ENCODE data around the gene BBIP1.
A peak's percentile ranks its signal among the peaks of the same experiment; 100 is the strongest.

Gene BBIP1

DNA sequence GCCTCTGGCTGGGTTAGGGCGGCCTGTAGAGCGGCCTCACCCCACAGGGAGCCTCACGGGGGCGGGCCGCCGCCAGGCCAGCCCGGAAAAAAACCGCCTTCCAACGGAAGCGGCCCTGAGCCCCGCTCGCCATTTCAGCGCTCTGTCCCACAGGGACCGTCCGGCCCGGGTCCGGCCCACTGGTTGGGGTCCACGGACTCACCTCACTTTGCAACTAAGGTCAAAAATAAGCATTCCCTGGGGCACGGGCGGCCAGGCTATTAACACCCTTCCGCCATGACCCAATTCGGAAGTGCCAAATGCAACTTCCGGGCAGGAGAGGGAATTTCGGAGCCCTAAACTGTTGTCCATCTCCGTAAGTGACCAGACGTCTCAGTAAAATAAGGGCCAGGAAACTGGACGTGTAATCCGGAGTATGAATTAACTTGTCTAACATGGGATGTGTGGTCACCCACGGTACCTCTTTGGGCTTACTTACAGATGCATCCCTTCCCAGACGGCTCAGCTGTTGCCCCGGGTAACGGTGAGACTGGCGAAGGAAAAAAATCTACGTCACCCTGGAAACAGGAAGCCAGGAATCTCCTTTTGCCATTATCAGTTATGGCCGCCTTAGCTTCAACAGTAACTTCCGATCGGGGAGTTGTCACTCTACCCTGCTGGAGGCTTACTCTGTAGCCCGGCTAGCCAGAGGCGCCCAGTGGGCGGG lies at the start of gene BBIP1:
BBIP1 (minus strand) TSS at position 538 of the 706 bp plus-strand sequence. CDS start 1,023 bp downstream, outside the sequence.
- Histone ChIP-seq H3K9me3 (ENCODE audit: insufficient read depth, low read length) (no peaks in the 10 kb centered on the region), H3K79me2 (ENCODE audit: insufficient read depth, low read length) (peaks cover 37% of the 10 kb centered on the region), H2AFZ (ENCODE audit: low read depth, low read length, severe bottlenecking) (peak within 1 kb of the TSS; percentile 93), H4K20me1 (ENCODE audit: low read depth, low read length) (peaks cover 28% of the 10 kb centered on the region), H3F3A (ENCODE audit: insufficient read depth) (peaks cover 29% of the 10 kb centered on the region), H3K9ac (ENCODE audit: low read length) (peak within 1 kb of the TSS; percentile 86), H3K4me3 (ENCODE audit: insufficient read depth, low read length, poor library complexity, severe bottlenecking) (peak within 1 kb of the TSS; percentile 74), H3K4me2 (ENCODE audit: low read depth, low read length, poor library complexity, severe bottlenecking) (peak within 1 kb of the TSS; percentile 97), H3K9me2 (replicated peaks; ENCODE audit: insufficient read depth, low read length) (no peaks in the 10 kb centered on the region), H3K36me3 (ENCODE audit: low read length) (peaks cover 13% of the 10 kb centered on the region), H3K27me3 (ENCODE audit: low read length) (no peaks in the 10 kb centered on the region), H3K27ac (ENCODE audit: low read depth, low read length) (peak within 1 kb of the TSS; percentile 91)
- TF ChIP-seq, protein P1, sequence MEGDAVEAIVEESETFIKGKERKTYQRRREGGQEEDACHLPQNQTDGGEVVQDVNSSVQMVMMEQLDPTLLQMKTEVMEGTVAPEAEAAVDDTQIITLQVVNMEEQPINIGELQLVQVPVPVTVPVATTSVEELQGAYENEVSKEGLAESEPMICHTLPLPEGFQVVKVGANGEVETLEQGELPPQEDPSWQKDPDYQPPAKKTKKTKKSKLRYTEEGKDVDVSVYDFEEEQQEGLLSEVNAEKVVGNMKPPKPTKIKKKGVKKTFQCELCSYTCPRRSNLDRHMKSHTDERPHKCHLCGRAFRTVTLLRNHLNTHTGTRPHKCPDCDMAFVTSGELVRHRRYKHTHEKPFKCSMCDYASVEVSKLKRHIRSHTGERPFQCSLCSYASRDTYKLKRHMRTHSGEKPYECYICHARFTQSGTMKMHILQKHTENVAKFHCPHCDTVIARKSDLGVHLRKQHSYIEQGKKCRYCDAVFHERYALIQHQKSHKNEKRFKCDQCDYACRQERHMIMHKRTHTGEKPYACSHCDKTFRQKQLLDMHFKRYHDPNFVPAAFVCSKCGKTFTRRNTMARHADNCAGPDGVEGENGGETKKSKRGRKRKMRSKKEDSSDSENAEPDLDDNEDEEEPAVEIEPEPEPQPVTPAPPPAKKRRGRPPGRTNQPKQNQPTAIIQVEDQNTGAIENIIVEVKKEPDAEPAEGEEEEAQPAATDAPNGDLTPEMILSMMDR (IDR thresholded peaks at IDR 0.05; ENCODE audit: insufficient read depth, low read length, poor library complexity, severe bottlenecking), result no peak
- TF ChIP-seq EZH2phosphoT487 (conservative IDR thresholded peaks at IDR 0.05; ENCODE audit: low read length), result no peak

GRCh38 chr10:110967645-110968044 lies 48.7 kb upstream of the BBIP1 start:
- H3K27ac ChIP-seq (ENCODE audit: low read depth, low read length), result no peak overlapping the region
- no peaks in the 10 kb centered on the region for H3K9me2 ChIP-seq (replicated peaks; ENCODE audit: insufficient read depth, low read length)
- H3K36me3 ChIP-seq (ENCODE audit: low read length), result peaks cover 36% of the 10 kb centered on the region; the same call in 1 of the 2 replicates
- no peak overlapping the region for H2AFZ ChIP-seq (ENCODE audit: low read depth, low read length, severe bottlenecking)
- H3K9me3 ChIP-seq (ENCODE audit: insufficient read depth, low read length), result no peaks in the 10 kb centered on the region
- H3K79me2 ChIP-seq (ENCODE audit: insufficient read depth, low read length), result peaks cover 97% of the 10 kb centered on the region
- TF ChIP-seq EZH2phosphoT487 (conservative IDR thresholded peaks at IDR 0.05; ENCODE audit: low read length), result no peak
- TF ChIP-seq, protein P1 (IDR thresholded peaks at IDR 0.05; ENCODE audit: insufficient read depth, low read length, poor library complexity, severe bottlenecking), result no peak
- peaks cover 58% of the 10 kb centered on the region for H4K20me1 ChIP-seq (ENCODE audit: low read depth, low read length)
- H3K4me2 ChIP-seq (ENCODE audit: low read depth, low read length, poor library complexity, severe bottlenecking), result no peak overlapping the region
- no peaks in the 10 kb centered on the region for H3K27me3 ChIP-seq (ENCODE audit: low read length)
- H3K9ac ChIP-seq (ENCODE audit: low read length), result no peak overlapping the region
- peaks cover 25% of the 10 kb centered on the region; the same call in 1 of the 2 replicates for H3F3A ChIP-seq (ENCODE audit: insufficient read depth)
- no peak overlapping the region for H3K4me3 ChIP-seq (ENCODE audit: insufficient read depth, low read length, poor library complexity, severe bottlenecking)

- TF ChIP-seq, protein P1 (IDR thresholded peaks at IDR 0.05; ENCODE audit: insufficient read depth, low read length, poor library complexity, severe bottlenecking), result no peak
- no peak for TF ChIP-seq EZH2phosphoT487 (conservative IDR thresholded peaks at IDR 0.05; ENCODE audit: low read length)
- Histone ChIP-seq H3K9me2 (replicated peaks; ENCODE audit: insufficient read depth, low read length) (no peaks in the 10 kb centered on the region), H3K9me3 (ENCODE audit: insufficient read depth, low read length) (no peaks in the 10 kb centered on the region), H3F3A (ENCODE audit: insufficient read depth) (peaks cover 25% of the 10 kb centered on the region; the same call in 1 of the 2 replicates), H2AFZ (ENCODE audit: low read depth, low read length, severe bottlenecking) (no peak overlapping the region), H3K27me3 (ENCODE audit: low read length) (no peaks in the 10 kb centered on the region), H3K36me3 (ENCODE audit: low read length) (peaks cover 36% of the 10 kb centered on the region; the same call in 1 of the 2 replicates), H3K4me3 (ENCODE audit: insufficient read depth, low read length, poor library complexity, severe bottlenecking) (no peak overlapping the region), H3K79me2 (ENCODE audit: insufficient read depth, low read length) (peaks cover 97% of the 10 kb centered on the region), H3K9ac (ENCODE audit: low read length) (no peak overlapping the region), H4K20me1 (ENCODE audit: low read depth, low read length) (peaks cover 58% of the 10 kb centered on the region), H3K4me2 (ENCODE audit: low read depth, low read length, poor library complexity, severe bottlenecking) (no peak overlapping the region), H3K27ac (ENCODE audit: low read depth, low read length) (no peak overlapping the region)
These were observed 48.1 kb upstream of the BBIP1 start for GRCh38 chr10:110967009-110967630.
